K562 treated with DMSO at 1 percent for 48 hours (cell line): Measurements from ENCODE around the gene RASD2. TPM values are rescaled to one million over a fixed set of nuclear protein-coding genes. Genes with fewer than 3 reads are reported as not detected.

ENCODE experiments used
- total RNA-seq: library from RNA; unstranded; fragments of 300-600 nt; gene quantifications from 2 replicates; pipeline ENCODE4 v1.2.3, GENCODE V29; 2022; ENCODE audit warnings: low replicate concordance; ENCODE audit errors: extremely low read depth

The RASD2 gene, protein sequence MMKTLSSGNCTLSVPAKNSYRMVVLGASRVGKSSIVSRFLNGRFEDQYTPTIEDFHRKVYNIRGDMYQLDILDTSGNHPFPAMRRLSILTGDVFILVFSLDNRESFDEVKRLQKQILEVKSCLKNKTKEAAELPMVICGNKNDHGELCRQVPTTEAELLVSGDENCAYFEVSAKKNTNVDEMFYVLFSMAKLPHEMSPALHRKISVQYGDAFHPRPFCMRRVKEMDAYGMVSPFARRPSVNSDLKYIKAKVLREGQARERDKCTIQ
- total RNA-seq = not detected in 2 replicates

DNA sequence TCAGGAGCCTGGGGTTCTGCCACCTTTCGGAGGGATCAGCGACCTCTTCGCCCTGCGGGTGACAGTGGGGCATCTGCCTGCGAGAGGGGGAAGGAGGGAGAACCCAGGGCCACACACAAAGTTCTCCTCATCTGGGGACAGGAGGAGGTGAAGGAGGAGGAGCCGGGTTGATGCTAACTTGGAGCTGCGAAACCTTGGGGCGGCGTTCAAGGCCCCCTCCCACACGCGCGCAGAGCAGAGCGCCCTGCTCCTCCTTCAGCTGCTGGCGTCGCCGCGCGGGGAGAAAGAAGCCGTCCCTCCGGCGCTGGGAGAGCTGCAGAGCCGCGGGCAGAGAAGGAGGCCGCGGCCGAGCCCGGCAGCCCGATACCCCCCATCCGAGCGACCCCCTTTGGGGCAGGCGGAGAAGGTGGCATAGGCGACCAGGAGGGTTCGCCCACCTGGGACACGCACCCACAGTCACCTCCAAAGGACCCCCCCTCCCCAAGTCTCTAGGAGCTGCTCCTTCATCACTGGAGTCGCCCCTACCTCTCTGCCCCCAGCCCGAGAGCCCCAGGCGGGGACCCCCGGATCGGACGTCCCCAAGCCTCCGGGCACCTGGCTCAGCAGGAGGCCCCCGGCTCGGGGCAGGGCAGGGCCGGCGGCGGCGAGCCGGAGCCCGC, at the start of gene RASD2:
TSS of gene RASD2 (plus strand) at position 237 of the 659 bp plus-strand sequence. CDS start 5,979 bp downstream, outside the sequence.

Other genes starting within 250 kb of the RASD2 start
- not detected in 2 replicates for gene TOM1, start 240.9 kb upstream of the RASD2 start, total RNA-seq
- not detected in 2 replicates for gene HMOX1, start 159.7 kb upstream of the RASD2 start, total RNA-seq
- not detected in 2 replicates for gene MCM5, start 140.7 kb upstream of the RASD2 start, total RNA-seq
- gene MB, start 76.5 kb downstream of the RASD2 start, total RNA-seq = not detected in 2 replicates
- gene APOL6, start 107.6 kb downstream of the RASD2 start, total RNA-seq = not detected in 2 replicates
- not detected in 2 replicates for gene APOL5, start 177.0 kb downstream of the RASD2 start, total RNA-seq